Subcutaneous abdominal adipose tissue (tissue), 5 donors: ENCODE results near the gene SLC16A10.

Experiments used
- H3K27ac ChIP-seq: one replicate; pipeline ENCODE4 v1.7.0; 2013; ENCODE audit warnings: low read depth, mild to moderate bottlenecking, inconsistent platforms, low read length, moderate library complexity
- H3K27me3 ChIP-seq, 5 donors: one replicate each; pipeline ENCODE4 v1.7.0; 2013; ENCODE audit warnings: low read length in 5 of 5, inconsistent platforms in 1 of 5; ENCODE audit not compliant: control insufficient read depth in 5 of 5, insufficient read depth in 4 of 5
- H3K36me3 ChIP-seq, 5 donors: one replicate each; pipeline ENCODE4 v1.7.0; 2013; ENCODE audit warnings: low read length in 5 of 5; ENCODE audit not compliant: control insufficient read depth in 5 of 5, insufficient read depth in 5 of 5
- H3K4me1 ChIP-seq, 5 donors: one replicate each; pipeline ENCODE4 v1.7.0; 2013; ENCODE audit warnings: low read length in 5 of 5, mild to moderate bottlenecking in 3 of 5, moderate library complexity in 1 of 5; ENCODE audit not compliant: control insufficient read depth in 5 of 5, insufficient read depth in 5 of 5
- H3K4me3 ChIP-seq, 5 donors: one replicate each; pipeline ENCODE4 v1.7.0; 2013; ENCODE audit warnings: low read length in 5 of 5, low read depth in 1 of 5
- H3K9ac ChIP-seq, 5 donors: one replicate each; pipeline ENCODE4 v1.7.0; 2013; ENCODE audit warnings: low read length in 5 of 5, mild to moderate bottlenecking in 4 of 5, moderate library complexity in 3 of 5
- H3K9me3 ChIP-seq, 5 donors: one replicate each; pipeline ENCODE4 v1.7.0; 2013; ENCODE audit warnings: low read length in 5 of 5; ENCODE audit not compliant: control insufficient read depth in 5 of 5
- donor health status: healthy.
- donor health status: healthy.
- donor health status: healthy.
- donor health status: healthy.
- donor health status: healthy.

SLC16A10 gene

GRCh38 chr6:111263837-111264236, 176.5 kb downstream of the SLC16A10 start:
- H3K36me3 ChIP-seq: peaks cover 17 to 29% (median 20%) of the 10 kb centered on the region in 5 donors
- H3K27ac ChIP-seq: no peak overlapping the region
- no peaks in the 10 kb centered on the region for H3K27me3 ChIP-seq
- no peaks in the 10 kb centered on the region for H3K9me3 ChIP-seq
- no peak overlapping the region for H3K9ac ChIP-seq
- no peak overlapping the region for H3K4me3 ChIP-seq
- H3K4me1 ChIP-seq: peaks cover 0 to 16% (median 15%) of the 10 kb centered on the region in 5 donors

GRCh38 chr6:111265842-111266241, 178.5 kb downstream of the SLC16A10 start:
- Histone ChIP-seq H3K27me3 (no peaks in the 10 kb centered on the region), H3K4me3 (no peak overlapping the region), H3K36me3 (peaks cover 21 to 34% (median 23%) of the 10 kb centered on the region in 5 donors), H3K9me3 (no peaks in the 10 kb centered on the region), H3K9ac (no peak overlapping the region), H3K27ac (no peak overlapping the region), H3K4me1 (peaks cover 0 to under 1% (median under 1%) of the 10 kb centered on the region in 5 donors)

- Histone ChIP-seq H3K36me3 (peaks cover 21 to 34% (median 23%) of the 10 kb centered on the region in 5 donors), H3K9me3 (no peaks in the 10 kb centered on the region), H3K9ac (no peak overlapping the region), H3K4me3 (no peak overlapping the region), H3K27ac (no peak overlapping the region), H3K4me1 (no peaks in the 10 kb centered on the region), H3K27me3 (no peaks in the 10 kb centered on the region)
Measured at GRCh38 chr6:111266276-111266675, 179.0 kb downstream of the SLC16A10 start.

- no peaks in the 10 kb centered on the region for H3K4me1 ChIP-seq
- no peak overlapping the region for H3K27ac ChIP-seq
- H3K36me3 ChIP-seq: peaks cover 21 to 34% (median 23%) of the 10 kb centered on the region in 5 donors
- no peaks in the 10 kb centered on the region for H3K9me3 ChIP-seq
- no peak overlapping the region for H3K9ac ChIP-seq
- no peaks in the 10 kb centered on the region for H3K27me3 ChIP-seq
- no peak overlapping the region for H3K4me3 ChIP-seq
Measured at GRCh38 chr6:111267764-111268333, 180.5 kb downstream of the SLC16A10 start.

- no peak overlapping the region for H3K4me3 ChIP-seq
- peaks cover 6 to 15% (median 13%) of the 10 kb centered on the region in 5 donors for H3K9me3 ChIP-seq
- H3K9ac ChIP-seq: no peak overlapping the region
- H3K36me3 ChIP-seq: peaks cover 18 to 39% (median 27%) of the 10 kb centered on the region in 5 donors
- no peaks in the 10 kb centered on the region for H3K4me1 ChIP-seq
- H3K27me3 ChIP-seq: no peaks in the 10 kb centered on the region
- H3K27ac ChIP-seq: no peak overlapping the region
Measured at GRCh38 chr6:111269401-111269970, 182.2 kb downstream of the SLC16A10 start.

- no peaks in the 10 kb centered on the region for H3K4me1 ChIP-seq
- H3K27me3 ChIP-seq: no peaks in the 10 kb centered on the region
- H3K4me3 ChIP-seq: no peak overlapping the region
- peaks cover 9 to 22% (median 19%) of the 10 kb centered on the region in 5 donors for H3K9me3 ChIP-seq
- H3K27ac ChIP-seq: no peak overlapping the region
- H3K36me3 ChIP-seq: peaks cover 22 to 42% (median 28%) of the 10 kb centered on the region in 5 donors
- no peak overlapping the region for H3K9ac ChIP-seq
Measured at GRCh38 chr6:111270121-111270520, 182.8 kb downstream of the SLC16A10 start.

- H3K36me3 ChIP-seq: peaks cover 15 to 42% (median 22%) of the 10 kb centered on the region in 5 donors
Measured at GRCh38 chr6:111274593-111275217, 187.4 kb downstream of the SLC16A10 start.

GRCh38 chr6:111276335-111276734, 189.0 kb downstream of the SLC16A10 start:
- H3K9me3 ChIP-seq: peaks cover 9 to 24% (median 20%) of the 10 kb centered on the region in 5 donors
- H3K36me3 ChIP-seq: peaks cover 17 to 45% (median 22%) of the 10 kb centered on the region in 5 donors
- peaks cover 0 to 7% (median 6%) of the 10 kb centered on the region in 5 donors for H3K4me1 ChIP-seq
- no peaks in the 10 kb centered on the region for H3K27me3 ChIP-seq
- no peak overlapping the region for H3K4me3 ChIP-seq
- H3K27ac ChIP-seq: no peak overlapping the region
- H3K9ac ChIP-seq: no peak overlapping the region

More at GRCh38 chr6:111274593-111275217, 187.4 kb downstream of the SLC16A10 start:
- no peak overlapping the region for H3K4me3 ChIP-seq
- peaks cover 9 to 24% (median 20%) of the 10 kb centered on the region in 5 donors for H3K9me3 ChIP-seq
- no peak overlapping the region for H3K9ac ChIP-seq
- H3K4me1 ChIP-seq: peaks cover 0 to 7% (median 6%) of the 10 kb centered on the region in 5 donors
- no peaks in the 10 kb centered on the region for H3K27me3 ChIP-seq
- no peak overlapping the region for H3K27ac ChIP-seq

GRCh38 chr6:111276736-111277135, 189.4 kb downstream of the SLC16A10 start:
- no peak overlapping the region for H3K27ac ChIP-seq
- H3K36me3 ChIP-seq: peaks cover 17 to 45% (median 22%) of the 10 kb centered on the region in 5 donors
- no peak overlapping the region for H3K9ac ChIP-seq
- H3K4me3 ChIP-seq: no peak overlapping the region
- no peaks in the 10 kb centered on the region for H3K27me3 ChIP-seq
- H3K9me3 ChIP-seq: peaks cover 9 to 24% (median 20%) of the 10 kb centered on the region in 5 donors
- H3K4me1 ChIP-seq: peaks cover 0 to 7% (median 6%) of the 10 kb centered on the region in 5 donors

- H3K36me3 ChIP-seq: peaks cover 17 to 45% (median 22%) of the 10 kb centered on the region in 5 donors
- no peak overlapping the region for H3K9ac ChIP-seq
- H3K4me1 ChIP-seq: peaks cover 0 to 7% (median 6%) of the 10 kb centered on the region in 5 donors
- H3K27me3 ChIP-seq: no peaks in the 10 kb centered on the region
- H3K9me3 ChIP-seq: peaks cover 9 to 24% (median 20%) of the 10 kb centered on the region in 5 donors
- H3K27ac ChIP-seq: no peak overlapping the region
- no peak overlapping the region for H3K4me3 ChIP-seq
Measured at GRCh38 chr6:111277819-111278218, 190.5 kb downstream of the SLC16A10 start.
